HCT116 (cell line): ENCODE results near the gene EGR4. TPM values are rescaled to one million over a fixed set of nuclear protein-coding genes. Genes with fewer than 3 reads are reported as not detected.

Experiments
- ATAC-seq: fragments of 200-7000 bp; cut with Tn5 transposase; 2 replicates; pipeline ENCODE4 v1.9.1; 2020; ENCODE audit warnings: mild to moderate bottlenecking, moderate library complexity
- BruUV-seq: library from RNA; stranded (reverse); fragments of 400-500 nt; replicated peaks from 2 replicates; lab custom pipeline; 2021; lab: Mats Ljungman, UMichigan
- CTCF ChIA-PET: fragments of 300-600 bp; sonication (Branson Sonifier 250); formaldehyde crosslinking; loops from one replicate; lab custom pipeline; 2021; ENCODE audit warnings: antibody characterized with exemption; lab: Charles Lee
- POLR2A ChIA-PET: fragments of 300-600, 350-600 bp; sonication (Branson Sonifier 250); formaldehyde crosslinking; loops from one replicate; lab custom pipeline; 2021; ENCODE audit warnings: antibody characterized with exemption; lab: Charles Lee
- RAD21 ChIA-PET, 2 experiments: fragments of 300-600 bp; sonication (Branson Sonifier 250); formaldehyde crosslinking; loops; one replicate each; lab custom pipeline; 2023; ENCODE audit warnings: low total read pairs in 2 of 2; ENCODE audit not compliant: uncharacterized antibody in 2 of 2, unreplicated experiment in 2 of 2, low non-redundant PET in 1 of 2; lab: Charles Lee
- DNase-seq: peaks from one replicate; pipeline ENCODE4 v3.0.0-alpha.2; 2010; ENCODE audit warnings: low read depth, low spot score
- H2AFZ ChIP-seq: fragments of 200-600 bp; shearing (Covaris generic), sonication (generic); 2 replicates; pipeline ENCODE4 v1.6.1; 2017; ENCODE audit warnings: low read depth, mixed run types, mixed read lengths, antibody characterized with exemption, low read length; ENCODE audit not compliant: poor library complexity, severe bottlenecking
- H3K27ac ChIP-seq: 2 replicates; pipeline ENCODE4 v1.5.1; 2012; ENCODE audit warnings: low read depth, low read length
- H3K27me3 ChIP-seq: fragments of 200-600 bp; sonication (generic); 2 replicates; pipeline ENCODE4 v1.6.1; 2016; ENCODE audit warnings: mixed run types, low read length, mixed read lengths; ENCODE audit not compliant: insufficient read depth
- H3K36me3 ChIP-seq, 2 experiments: fragments of 200-500 bp in 1 of 2; fragments of 200-600 bp in 1 of 2; sonication (Bioruptor generic) in 1 of 2; sonication (generic) in 1 of 2; 2 replicates each; pipeline versions ENCODE4 v1.5.1 to v1.6.1; 2014 to 2016; ENCODE audit warnings: low read length in 2 of 2, inconsistent platforms in 1 of 2, mixed read lengths in 1 of 2, mixed run types in 1 of 2; ENCODE audit not compliant: insufficient read depth in 2 of 2, control insufficient read depth in 1 of 2
- H3K4me1 ChIP-seq, 2 experiments: fragments of 200-600 bp in 1 of 2; sonication (generic) in 1 of 2; 2 replicates each; pipeline versions ENCODE4 v1.5.1 to v1.6.1; 2012 to 2017; ENCODE audit warnings: low read length in 2 of 2, inconsistent platforms in 1 of 2, mild to moderate bottlenecking in 1 of 2, mixed read lengths in 1 of 2, mixed run types in 1 of 2, moderate library complexity in 1 of 2; ENCODE audit not compliant: insufficient read depth in 2 of 2, control insufficient read depth in 1 of 2
- H3K4me2 ChIP-seq: fragments of 200-600 bp; sonication (generic); 2 replicates; pipeline ENCODE4 v1.6.1; 2017; ENCODE audit warnings: mixed run types, low read length, mixed read lengths
- H3K4me3 ChIP-seq, 2 experiments: fragments of 200-600 bp in 1 of 2; sonication (generic) in 1 of 2; replicated peaks in 1 of 2; 2 replicates each; pipeline ENCODE4 v1.5.1; 2011 to 2016; ENCODE audit warnings: low read length in 2 of 2, control low read depth in 1 of 2, low read depth in 1 of 2, mild to moderate bottlenecking in 1 of 2, mixed read lengths in 1 of 2, mixed run types in 1 of 2
- H3K79me2 ChIP-seq: fragments of 200-600 bp; sonication (generic); 2 replicates; pipeline ENCODE4 v1.6.1; 2017; ENCODE audit warnings: mild to moderate bottlenecking, mixed run types, low read length, moderate library complexity, mixed read lengths; ENCODE audit not compliant: insufficient read depth
- H3K9ac ChIP-seq: fragments of 200-600 bp; sonication (generic); 2 replicates; pipeline ENCODE4 v1.6.1; 2016; ENCODE audit warnings: low read length, mixed read lengths
- H3K9me2 ChIP-seq: fragments of 200-600 bp; sonication (generic), shearing (Covaris generic); 2 replicates; pipeline ENCODE4 v1.6.1; 2017; ENCODE audit warnings: mixed run types, mild to moderate bottlenecking, moderate library complexity; ENCODE audit not compliant: insufficient read depth
- H3K9me3 ChIP-seq, 2 experiments: fragments of 200-500 bp in 1 of 2; fragments of 200-600 bp in 1 of 2; sonication (Bioruptor generic) in 1 of 2; sonication (generic) in 1 of 2; 2 replicates each; pipeline ENCODE4 v1.6.1; 2014 to 2017; ENCODE audit warnings: low read length in 2 of 2, mixed read lengths in 2 of 2, inconsistent platforms in 1 of 2, low read depth in 1 of 2, mild to moderate bottlenecking in 1 of 2, mixed run types in 1 of 2, moderate library complexity in 1 of 2; ENCODE audit not compliant: control insufficient read depth in 1 of 2, insufficient read depth in 1 of 2
- H4K20me1 ChIP-seq: fragments of 200-600 bp; sonication (generic), shearing (Covaris generic); 2 replicates; pipeline ENCODE4 v1.6.1; 2017; ENCODE audit warnings: mixed run types, mild to moderate bottlenecking, moderate library complexity; ENCODE audit not compliant: insufficient read depth
- CEBPB ChIP-seq: IDR thresholded peaks from 2 replicates; pipeline ENCODE4 v1.6.1; 2012; ENCODE audit warnings: low read depth
- EGR1 ChIP-seq: IDR thresholded peaks from 2 replicates; pipeline ENCODE4 v1.6.1; 2012; ENCODE audit warnings: low read depth
- ELF1 ChIP-seq: IDR thresholded peaks from 2 replicates; pipeline ENCODE4 v1.6.1; 2012; ENCODE audit warnings: low read depth, borderline replicate concordance
- EZH2 ChIP-seq: fragments of 200-600 bp; sonication (generic); IDR thresholded peaks from 2 replicates; pipeline ENCODE4 v1.6.1; 2017; ENCODE audit warnings: antibody characterized with exemption, mixed run types
- EZH2phosphoT487 ChIP-seq: fragments of 200-600 bp; IDR thresholded peaks from 2 replicates; pipeline ENCODE4 v1.6.1; 2018; ENCODE audit warnings: antibody characterized with exemption, borderline replicate concordance
- JUND ChIP-seq: IDR thresholded peaks from 2 replicates; pipeline ENCODE4 v1.6.1; 2012
- POLR2A ChIP-seq: IDR thresholded peaks from 2 replicates; pipeline ENCODE4 v1.7.0; 2011; ENCODE audit warnings: borderline replicate concordance; ENCODE audit not compliant: insufficient read depth, insufficient read length; ENCODE audit errors: extremely low read depth
- SIN3A ChIP-seq: IDR thresholded peaks from 2 replicates; pipeline ENCODE4 v1.6.1; 2012; ENCODE audit warnings: low read depth
- SP1 ChIP-seq: IDR thresholded peaks from 2 replicates; pipeline ENCODE4 v1.6.1; 2012; ENCODE audit warnings: low read depth
- TCF7L2 ChIP-seq: IDR thresholded peaks from 2 replicates; pipeline ENCODE4 v1.7.0; 2011; ENCODE audit warnings: borderline replicate concordance, inconsistent platforms; ENCODE audit not compliant: insufficient read depth, insufficient read length; ENCODE audit errors: extremely low read depth
- intact Hi-C: fragments of 100-400 bp; cut with micrococcal nuclease; formaldehyde crosslinking; loops from 2 replicates; pipeline ENCODE4 v1.10.0; 2022
- total RNA-seq: library from RNA; stranded (reverse); gene quantifications from one replicate; pipeline ENCODE4 v1.2.1, GENCODE V29; 2021; ENCODE audit not compliant: unreplicated experiment
- TF ChIP-seq, protein P1 (sequence below): IDR thresholded peaks from 2 replicates; pipeline ENCODE4 v1.6.1; 2012

EGR4 gene
- total RNA-seq, 1 experiment from 2014 or later: 0.37 TPM

DNA sequence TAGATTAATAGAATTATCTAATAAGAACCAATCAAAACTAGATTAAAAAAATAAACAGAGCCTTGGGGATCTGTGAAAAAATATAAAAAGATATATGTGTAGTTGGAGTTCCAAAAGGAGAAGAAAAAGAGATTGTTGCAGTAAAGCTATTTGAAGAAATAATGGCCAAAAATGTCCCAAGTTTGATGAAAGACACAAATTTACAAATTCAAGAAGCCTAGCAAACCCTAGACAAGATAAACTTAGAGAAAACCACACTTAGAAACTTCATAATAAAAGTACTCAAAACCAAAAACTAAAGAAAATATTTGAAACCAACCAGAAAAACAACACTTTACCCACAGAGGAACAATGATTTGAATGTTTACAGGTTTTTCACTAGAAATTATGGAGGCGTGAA, 41.3 kb upstream of the EGR4 start:
- no peaks in the 10 kb centered on the region for H3K4me1 ChIP-seq
- no peak for ATAC-seq
- H3K79me2 ChIP-seq: no peaks in the 10 kb centered on the region
- no peaks in the 10 kb centered on the region for H3K36me3 ChIP-seq
- no peak overlapping the region for H3K4me3 ChIP-seq
- H3K27me3 ChIP-seq: no peaks in the 10 kb centered on the region
- no peak for TF ChIP-seq JUND
- no peak for TF ChIP-seq SP1
- TF ChIP-seq EGR1: no peak
- TF ChIP-seq EZH2phosphoT487: no peak
- no peaks in the 10 kb centered on the region for H3K9me3 ChIP-seq
- ChIA-PET RAD21 (no interaction called here), CTCF (no interaction called here), POLR2A (no interaction called here)
- H4K20me1 ChIP-seq: no peaks in the 10 kb centered on the region
- no peak overlapping the region for H2AFZ ChIP-seq
- intact Hi-C loops: no loop called here
- no TSS peak for BruUV-seq
- no peaks in the 10 kb centered on the region for H3K9me2 ChIP-seq
- no peak overlapping the region for H3K27ac ChIP-seq
- H3K9ac ChIP-seq: no peak overlapping the region
- no peak overlapping the region for H3K4me2 ChIP-seq
- DNase-seq: no peak

- POLR2A ChIA-PET: no interaction called here
Measured at GRCh38 chr2:73334045-73334444, 40.7 kb upstream of the EGR4 start.

More at GRCh38 chr2:73334045-73334444, 40.7 kb upstream of the EGR4 start:
- no peak for DNase-seq
- H3K27ac ChIP-seq: no peak overlapping the region
- ATAC-seq: no peak
- no peaks in the 10 kb centered on the region for H3K9me2 ChIP-seq
- H3K4me2 ChIP-seq: no peak overlapping the region
- H3K9me3 ChIP-seq: no peaks in the 10 kb centered on the region
- no peaks in the 10 kb centered on the region for H3K79me2 ChIP-seq
- H4K20me1 ChIP-seq: no peaks in the 10 kb centered on the region
- no peaks in the 10 kb centered on the region for H3K36me3 ChIP-seq
- no peaks in the 10 kb centered on the region for H3K27me3 ChIP-seq
- RAD21 ChIA-PET: no interaction called here
- TF ChIP-seq EZH2phosphoT487 (no peak), TCF7L2 (no peak), JUND (no peak), CEBPB (no peak), SIN3A (no peak), ELF1 (no peak), EZH2 (no peak), POLR2A (no peak), EGR1 (no peak)
- TF ChIP-seq, protein P1, sequence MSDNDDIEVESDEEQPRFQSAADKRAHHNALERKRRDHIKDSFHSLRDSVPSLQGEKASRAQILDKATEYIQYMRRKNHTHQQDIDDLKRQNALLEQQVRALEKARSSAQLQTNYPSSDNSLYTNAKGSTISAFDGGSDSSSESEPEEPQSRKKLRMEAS: no peak
- H3K4me1 ChIP-seq: no peaks in the 10 kb centered on the region
- H3K9ac ChIP-seq: no peak overlapping the region
- BruUV-seq: no TSS peak
- H3K4me3 ChIP-seq: no peak overlapping the region
- H2AFZ ChIP-seq: no peak overlapping the region
- CTCF ChIA-PET: no interaction called here
- intact Hi-C loops: no loop called here
